Measurements from ENCODE around the gene PARD3B.

- TF ChIP-seq, protein P1, sequence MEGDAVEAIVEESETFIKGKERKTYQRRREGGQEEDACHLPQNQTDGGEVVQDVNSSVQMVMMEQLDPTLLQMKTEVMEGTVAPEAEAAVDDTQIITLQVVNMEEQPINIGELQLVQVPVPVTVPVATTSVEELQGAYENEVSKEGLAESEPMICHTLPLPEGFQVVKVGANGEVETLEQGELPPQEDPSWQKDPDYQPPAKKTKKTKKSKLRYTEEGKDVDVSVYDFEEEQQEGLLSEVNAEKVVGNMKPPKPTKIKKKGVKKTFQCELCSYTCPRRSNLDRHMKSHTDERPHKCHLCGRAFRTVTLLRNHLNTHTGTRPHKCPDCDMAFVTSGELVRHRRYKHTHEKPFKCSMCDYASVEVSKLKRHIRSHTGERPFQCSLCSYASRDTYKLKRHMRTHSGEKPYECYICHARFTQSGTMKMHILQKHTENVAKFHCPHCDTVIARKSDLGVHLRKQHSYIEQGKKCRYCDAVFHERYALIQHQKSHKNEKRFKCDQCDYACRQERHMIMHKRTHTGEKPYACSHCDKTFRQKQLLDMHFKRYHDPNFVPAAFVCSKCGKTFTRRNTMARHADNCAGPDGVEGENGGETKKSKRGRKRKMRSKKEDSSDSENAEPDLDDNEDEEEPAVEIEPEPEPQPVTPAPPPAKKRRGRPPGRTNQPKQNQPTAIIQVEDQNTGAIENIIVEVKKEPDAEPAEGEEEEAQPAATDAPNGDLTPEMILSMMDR (IDR thresholded peaks at IDR 0.05): no peak
- no peak for TF ChIP-seq POLR2A (IDR thresholded peaks at IDR 0.05)
These were observed 280.4 kb downstream of the PARD3B start for GRCh38 chr2:204825681-204826080.
